Stimulated activated CD4-positive, alpha-beta T cell treated with anti-CD3 and anti-CD28 coated beads, Interleukin-4, amount 100 ng/mL, for 24 hours (primary cell): ENCODE data around the gene ENC1.

Experiments used
- DNase-seq: peaks from one replicate; pipeline ENCODE4 v3.0.0-alpha.2; 2020

Gene ENC1

GRCh38 chr5:74655206-74655605 is 14.7 kb upstream of the ENC1 start:
- no peak for DNase-seq

GRCh38 chr5:74653991-74654390 is 13.5 kb upstream of the ENC1 start:
- no peak for DNase-seq

GRCh38 chr5:74652576-74652975 is 12.0 kb upstream of the ENC1 start:
- DNase-seq = no peak

GRCh38 chr5:74651710-74652109 is 11.2 kb upstream of the ENC1 start:
- DNase-seq = no peak

- no peak for DNase-seq
Observed at GRCh38 chr5:74649421-74649973, 9.0 kb upstream of the ENC1 start.

- DNase-seq = peak; percentile 36
Observed at GRCh38 chr5:74648835-74649293, 8.3 kb upstream of the ENC1 start.

GRCh38 chr5:74647096-74647495 is 6.6 kb upstream of the ENC1 start:
- DNase-seq = no peak

GRCh38 chr5:74643111-74643562 is 2.6 kb upstream of the ENC1 start:
- no peak for DNase-seq

GRCh38 chr5:74642543-74642863 is 2.0 kb upstream of the ENC1 start:
- no peak for DNase-seq

- DNase-seq = no peak
Observed at GRCh38 chr5:74641735-74642542, 1.4 kb upstream of the ENC1 start.

GRCh38 chr5:74640954-74641734 is 616 bp upstream of the ENC1 start:
- DNase-seq = peak; percentile 43

- DNase-seq = peak; percentile 40
Observed at GRCh38 chr5:74639807-74640449, 600 bp downstream of the ENC1 start.

GRCh38 chr5:74638970-74639806 is 1.3 kb downstream of the ENC1 start:
- DNase-seq = no peak

GRCh38 chr5:74638544-74638969 is 2.0 kb downstream of the ENC1 start:
- no peak for DNase-seq

- DNase-seq = no peak
Observed at GRCh38 chr5:74636552-74636951, 4.0 kb downstream of the ENC1 start.

- DNase-seq = no peak
Observed at GRCh38 chr5:74636149-74636548, 4.4 kb downstream of the ENC1 start.

- no peak for DNase-seq
Observed at GRCh38 chr5:74634611-74635286, 5.8 kb downstream of the ENC1 start.

- no peak for DNase-seq
Observed at GRCh38 chr5:74633695-74634094, 6.8 kb downstream of the ENC1 start.

- DNase-seq = no peak
Observed at GRCh38 chr5:74632947-74633356, 7.6 kb downstream of the ENC1 start.

GRCh38 chr5:74631081-74631953 is 9.2 kb downstream of the ENC1 start:
- DNase-seq = peak; percentile 22
